HG02852 (cell line): ENCODE results near the gene KCMF1.

ENCODE experiments used
- ATAC-seq: cut with Tn5 transposase; IDR thresholded peaks from one replicate; pipeline ENCODE4 v1.9.1; 2021; ENCODE audit warnings: mild to moderate bottlenecking, moderate library complexity; ENCODE audit not compliant: unreplicated experiment

The KCMF1 gene

GRCh38 chr2:84972932-84973331, 2.0 kb downstream of the KCMF1 start:
- ATAC-seq, result no peak

GRCh38 chr2:84980263-84980983, 9.5 kb downstream of the KCMF1 start:
- ATAC-seq, result no peak

GRCh38 chr2:84986018-84986417, 15.1 kb downstream of the KCMF1 start:
- no peak for ATAC-seq

- no peak for ATAC-seq
Measured at GRCh38 chr2:84989422-84989821, 18.5 kb downstream of the KCMF1 start.

- ATAC-seq, result no peak
Measured at GRCh38 chr2:84989927-84990326, 19.0 kb downstream of the KCMF1 start.

GRCh38 chr2:84991404-84992160, 20.6 kb downstream of the KCMF1 start:
- ATAC-seq, result no peak

GRCh38 chr2:84995826-84996225, 24.9 kb downstream of the KCMF1 start:
- ATAC-seq, result no peak

GRCh38 chr2:84996909-84997308, 25.9 kb downstream of the KCMF1 start:
- ATAC-seq, result no peak

- ATAC-seq, result peak; percentile 63
Measured at GRCh38 chr2:84999553-84999955, 28.6 kb downstream of the KCMF1 start.

- ATAC-seq, result no peak
Measured at GRCh38 chr2:85001595-85001994, 30.6 kb downstream of the KCMF1 start.

- ATAC-seq, result no peak
Measured at GRCh38 chr2:85002534-85002933, 31.6 kb downstream of the KCMF1 start.

GRCh38 chr2:85008252-85008651, 37.3 kb downstream of the KCMF1 start:
- no peak for ATAC-seq

- no peak for ATAC-seq
Measured at GRCh38 chr2:85009019-85009618, 38.2 kb downstream of the KCMF1 start.

- ATAC-seq, result no peak
Measured at GRCh38 chr2:85010404-85010803, 39.4 kb downstream of the KCMF1 start.

- no peak for ATAC-seq
Measured at GRCh38 chr2:85011098-85011497, 40.1 kb downstream of the KCMF1 start.

GRCh38 chr2:85011747-85012146, 40.8 kb downstream of the KCMF1 start:
- no peak for ATAC-seq

- ATAC-seq, result no peak
Measured at GRCh38 chr2:85012431-85012830, 41.5 kb downstream of the KCMF1 start.

- ATAC-seq, result no peak
Measured at GRCh38 chr2:85012855-85013254, 41.9 kb downstream of the KCMF1 start.

- no peak for ATAC-seq
Measured at GRCh38 chr2:85015653-85016360, 44.8 kb downstream of the KCMF1 start.

- no peak for ATAC-seq
Measured at GRCh38 chr2:85016446-85016845, 45.5 kb downstream of the KCMF1 start.

GRCh38 chr2:85017411-85018048, 46.6 kb downstream of the KCMF1 start:
- no peak for ATAC-seq
